G401 (cell line): ENCODE measurements around the gene SND1. TPM values are rescaled to one million over a fixed set of nuclear protein-coding genes. Genes with fewer than 3 reads are reported as not detected.

Experiments
- DNase-seq: peaks from one replicate; pipeline ENCODE4 v3.0.0-alpha.2; 2015; ENCODE audit warnings: low spot score
- in situ Hi-C: cut with HindIII; loops from 2 replicates; pipeline ENCODE4 v1.10.0; 2016; ENCODE audit warnings: low sequenced_read_pairs, mixed read lengths
- total RNA-seq: library from RNA; depleted of rRNA; stranded (reverse); fragments of >200 nt; shearing (Covaris generic); gene quantifications from 2 replicates; pipeline ENCODE4 v1.2.3, GENCODE V29; 2014

SND1 gene
- total RNA-seq, 1 experiment from 2014 or later, result 98.0 TPM

- DNase-seq, result no peak
- in situ Hi-C loops, result no loop called here
Measured at GRCh38 chr7:127782654-127783559, 130.9 kb downstream of the SND1 start.

- no peak for DNase-seq
- in situ Hi-C loops, result no loop called here
Measured at GRCh38 chr7:127786184-127786583, 134.2 kb downstream of the SND1 start.

GRCh38 chr7:127789031-127789430, 137.0 kb downstream of the SND1 start:
- in situ Hi-C loops, result no loop called here
- no peak for DNase-seq

- in situ Hi-C loops, result no loop called here
- DNase-seq, result no peak
Measured at GRCh38 chr7:127791446-127792189, 139.6 kb downstream of the SND1 start.

- in situ Hi-C loops, result no loop called here
- DNase-seq, result no peak
Measured at GRCh38 chr7:127792528-127793342, 140.7 kb downstream of the SND1 start.

GRCh38 chr7:127793582-127793981, 141.6 kb downstream of the SND1 start:
- in situ Hi-C loops, result no loop called here
- no peak for DNase-seq

GRCh38 chr7:127794136-127794535, 142.1 kb downstream of the SND1 start:
- peak; percentile 54 for DNase-seq
- in situ Hi-C loops, result no loop called here

GRCh38 chr7:127794551-127794950, 142.6 kb downstream of the SND1 start:
- DNase-seq, result peak; percentile 57
- in situ Hi-C loops, result no loop called here

GRCh38 chr7:127798023-127798422, 146.0 kb downstream of the SND1 start:
- in situ Hi-C loops, result no loop called here
- DNase-seq, result no peak

- in situ Hi-C loops, result no loop called here
- DNase-seq, result peak; percentile 47
Measured at GRCh38 chr7:127798769-127799372, 146.9 kb downstream of the SND1 start.

- no peak for DNase-seq
- in situ Hi-C loops, result no loop called here
Measured at GRCh38 chr7:127799535-127800305, 147.7 kb downstream of the SND1 start.

GRCh38 chr7:127802845-127803244, 150.9 kb downstream of the SND1 start:
- in situ Hi-C loops, result no loop called here
- no peak for DNase-seq

- peak; percentile 57 for DNase-seq
- in situ Hi-C loops, result no loop called here
Measured at GRCh38 chr7:127803626-127804025, 151.6 kb downstream of the SND1 start.

GRCh38 chr7:127807340-127807739, 155.3 kb downstream of the SND1 start:
- in situ Hi-C loops, result no loop called here
- DNase-seq, result no peak

GRCh38 chr7:127807829-127808228, 155.8 kb downstream of the SND1 start:
- DNase-seq, result no peak
- in situ Hi-C loops, result no loop called here

GRCh38 chr7:127809261-127809702, 157.3 kb downstream of the SND1 start:
- in situ Hi-C loops, result no loop called here
- no peak for DNase-seq

- in situ Hi-C loops, result no loop called here
- DNase-seq, result no peak
Measured at GRCh38 chr7:127810113-127810512, 158.1 kb downstream of the SND1 start.
